Umbilical cord (tissue), 2 donors: ENCODE measurements around the gene POFUT1. TPM values are rescaled to one million over a fixed set of nuclear protein-coding genes. Genes with fewer than 3 reads are reported as not detected.
"Not testable (repeated sequence)": the region's sequence is repeated elsewhere in the genome, so short reads cannot be mapped to it uniquely, and the experiment has no call there.

Source experiments
- DNase-seq: peaks from one replicate; pipeline ENCODE4 v3.0.0-alpha.2; 2015; ENCODE audit warnings: low spot score
- total RNA-seq: library from RNA; depleted of rRNA; stranded (reverse); fragments of >200 nt; gene quantifications from one replicate; pipeline ENCODE4 v1.2.3, GENCODE V29; 2014; ENCODE audit warnings: low replicate concordance; ENCODE audit not compliant: insufficient read depth

Gene POFUT1
- total RNA-seq, 1 donor from 2014 or later, result 43.1 TPM

- DNase-seq, result no peak
Measured at GRCh38 chr20:32234135-32234808, 26.6 kb downstream of the POFUT1 start.

GRCh38 chr20:32235331-32236047 lies 27.8 kb downstream of the POFUT1 start:
- DNase-seq, result no peak

GRCh38 chr20:32236048-32236533 lies 28.4 kb downstream of the POFUT1 start:
- no peak for DNase-seq

- no peak for DNase-seq
Measured at GRCh38 chr20:32236819-32237218, 29.1 kb downstream of the POFUT1 start.

- DNase-seq, result no peak
Measured at GRCh38 chr20:32237419-32237818, 29.7 kb downstream of the POFUT1 start.

- DNase-seq, result no peak
Measured at GRCh38 chr20:32238483-32239425, 31.1 kb downstream of the POFUT1 start.

- DNase-seq, result no peak
Measured at GRCh38 chr20:32240205-32240604, 32.5 kb downstream of the POFUT1 start.

GRCh38 chr20:32241807-32242206 lies 34.1 kb downstream of the POFUT1 start:
- no peak for DNase-seq

- DNase-seq, result no peak
Measured at GRCh38 chr20:32244150-32244823, 36.6 kb downstream of the POFUT1 start.

- DNase-seq, result no peak
Measured at GRCh38 chr20:32244959-32245358, 37.3 kb downstream of the POFUT1 start.

GRCh38 chr20:32246208-32246607 lies 38.5 kb downstream of the POFUT1 start:
- not testable (repeated sequence) for DNase-seq

- DNase-seq, result no peak
Measured at GRCh38 chr20:32248043-32248442, 40.4 kb downstream of the POFUT1 start.

GRCh38 chr20:32249030-32249738 lies 41.5 kb downstream of the POFUT1 start:
- no peak for DNase-seq

GRCh38 chr20:32251470-32251869 lies 43.8 kb downstream of the POFUT1 start:
- DNase-seq, result no peak

GRCh38 chr20:32252189-32252588 lies 44.5 kb downstream of the POFUT1 start:
- no peak for DNase-seq

GRCh38 chr20:32260973-32261372 lies 53.3 kb downstream of the POFUT1 start:
- not testable (repeated sequence) for DNase-seq

- no peak for DNase-seq
Measured at GRCh38 chr20:32261644-32262043, 54.0 kb downstream of the POFUT1 start.

GRCh38 chr20:32263398-32263954 lies 55.8 kb downstream of the POFUT1 start:
- no peak for DNase-seq

- no peak for DNase-seq
Measured at GRCh38 chr20:32271620-32272019, 63.9 kb downstream of the POFUT1 start.

- DNase-seq, result no peak
Measured at GRCh38 chr20:32274359-32274758, 66.7 kb downstream of the POFUT1 start.
